DND-41 (cell line): ENCODE data around the gene TAS2R40.
A peak's percentile ranks its signal among the peaks of the same experiment; 100 is the strongest.

Source experiments
- CTCF ChIP-seq: IDR thresholded peaks from 2 replicates; pipeline ENCODE4 v1.5.1; 2012; ENCODE audit warnings: borderline replicate concordance, low read length, moderate library complexity, mild to moderate bottlenecking; ENCODE audit not compliant: poor library complexity, severe bottlenecking; ENCODE audit errors: extremely low read depth
- EZH2 ChIP-seq: IDR thresholded peaks from 3 replicates; pipeline ENCODE4 v1.6.1; 2012; ENCODE audit warnings: borderline replicate concordance, low read depth, mild to moderate bottlenecking, moderate library complexity, low read length, inconsistent platforms; ENCODE audit not compliant: severe bottlenecking

GRCh38 chr7:143240291-143241168, 18.7 kb downstream of the TAS2R40 start:
- TF ChIP-seq CTCF (peak; percentile 91), EZH2 (no peak)
